ENCODE measurements around the gene KATNIP.
A peak's percentile ranks its signal among the peaks of the same experiment; 100 is the strongest.

KATNIP gene

DNA sequence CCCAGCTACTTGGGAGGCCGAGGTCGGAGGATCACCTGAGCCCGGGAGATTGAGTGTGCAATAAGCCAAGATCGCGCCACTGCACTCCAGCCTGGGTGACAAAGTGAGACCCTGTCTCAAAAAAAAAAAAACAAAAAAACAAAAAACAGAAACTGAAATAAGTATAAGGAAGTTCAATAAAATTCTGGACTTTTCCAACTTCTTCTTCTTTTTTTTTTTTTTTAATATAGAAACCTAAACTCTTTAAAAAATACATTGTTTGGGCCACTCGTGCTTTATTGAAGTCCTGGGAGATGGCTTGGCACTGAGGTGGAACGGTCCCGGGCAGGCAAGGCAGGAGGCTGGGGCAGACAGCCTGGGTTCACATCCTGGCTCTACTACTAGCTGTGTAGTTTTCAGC, 36.8 kb downstream of the KATNIP start:
- DNase-seq, result no peak

DNA sequence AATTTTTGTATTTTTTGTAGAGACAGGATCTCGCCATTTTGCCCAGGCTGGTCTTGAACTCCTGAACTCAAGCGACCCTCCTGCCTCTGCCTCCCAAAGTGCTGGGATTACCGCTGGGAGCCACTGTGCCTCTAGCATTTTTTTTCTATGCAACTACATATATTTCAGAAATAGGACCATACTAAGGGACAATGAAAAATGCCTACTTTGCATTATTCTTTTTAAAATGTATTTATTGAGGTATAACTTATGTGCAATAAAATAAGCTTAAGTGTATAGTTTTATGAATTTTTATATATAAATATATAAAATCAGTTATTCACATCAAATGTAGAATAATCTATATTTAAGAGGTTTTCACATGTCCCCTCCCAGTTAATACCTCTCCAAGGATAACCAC, 38.1 kb downstream of the KATNIP start:
- no peak for DNase-seq

DNA sequence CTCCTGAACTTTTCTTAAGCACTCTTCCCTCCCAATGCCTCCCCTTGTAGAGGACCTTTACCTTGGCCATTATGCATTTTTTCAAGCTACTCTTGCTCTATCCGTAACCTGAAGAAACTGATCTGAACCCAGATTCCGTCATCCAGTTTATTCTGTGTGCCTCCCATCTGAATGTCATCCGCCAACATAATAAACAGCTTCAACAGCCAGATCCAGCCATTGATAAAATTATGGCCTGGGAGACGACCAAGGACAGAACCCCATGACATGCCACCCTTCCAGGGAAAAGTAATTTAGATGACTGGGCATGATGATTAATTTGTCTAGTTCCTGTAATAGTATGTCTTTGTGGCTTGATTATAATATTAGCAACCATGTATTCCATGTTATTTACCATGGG, 41.9 kb downstream of the KATNIP start:
- DNase-seq, result no peak

DNA sequence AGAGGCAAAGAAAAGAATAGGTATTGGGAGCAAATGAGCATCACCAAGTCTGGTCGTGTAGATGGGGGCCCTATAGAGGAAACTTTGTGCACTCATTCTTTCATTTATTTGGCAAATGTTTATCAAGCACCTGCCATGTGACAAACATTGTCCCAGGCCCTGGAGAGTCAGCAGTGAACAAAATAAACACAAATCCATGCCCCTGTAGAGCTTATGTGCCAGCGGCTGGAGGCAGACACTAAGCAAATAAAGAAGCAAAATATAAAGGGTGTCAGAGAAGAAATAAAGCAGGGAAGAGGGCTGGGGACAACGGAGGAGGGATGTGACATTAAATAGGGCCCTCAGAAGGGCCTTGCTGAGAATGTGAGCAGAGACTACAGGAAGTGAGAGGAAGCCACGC, 45.5 kb downstream of the KATNIP start:
- DNase-seq, result peak; percentile 56

DNA sequence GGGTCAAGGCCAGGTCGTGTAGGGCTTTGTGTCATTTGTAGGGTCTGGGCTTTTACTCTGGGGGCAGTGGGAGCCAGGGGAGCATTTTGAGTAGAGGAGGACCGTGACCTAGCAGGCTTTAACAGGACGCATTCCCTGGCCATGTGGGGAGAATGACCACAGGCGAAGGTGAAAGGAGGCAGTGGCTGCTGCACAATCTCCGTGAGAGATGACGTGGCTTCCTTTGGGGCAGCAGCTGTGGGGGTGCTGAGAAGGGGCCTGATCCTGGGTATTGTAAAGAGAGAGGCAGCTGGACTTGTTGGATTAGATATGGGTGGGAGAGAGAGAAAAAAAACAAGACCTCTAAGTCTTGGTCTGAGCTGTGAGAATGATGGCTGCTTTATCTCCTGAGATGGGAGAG, 46.0 kb downstream of the KATNIP start:
- DNase-seq, result no peak

DNA sequence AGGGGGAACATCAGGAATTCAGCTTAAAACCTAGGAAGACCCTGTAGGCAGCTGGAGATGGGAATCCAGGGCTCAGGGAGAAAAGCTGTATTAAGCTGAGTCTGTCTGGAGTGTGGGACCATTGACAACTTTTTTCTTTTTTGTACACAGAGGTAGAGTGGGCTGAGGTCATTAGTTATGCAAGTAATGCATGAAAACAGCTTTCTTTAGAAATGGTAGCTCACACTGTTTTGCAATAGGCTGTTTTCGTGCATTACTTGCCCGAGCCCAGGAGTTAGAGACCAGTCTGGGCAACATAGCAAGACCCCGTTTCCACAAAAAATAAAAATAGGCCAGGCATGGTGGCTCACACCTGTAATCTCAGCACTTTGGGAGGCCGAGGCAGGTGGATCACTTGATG, 46.5 kb downstream of the KATNIP start:
- no peak for DNase-seq

DNA sequence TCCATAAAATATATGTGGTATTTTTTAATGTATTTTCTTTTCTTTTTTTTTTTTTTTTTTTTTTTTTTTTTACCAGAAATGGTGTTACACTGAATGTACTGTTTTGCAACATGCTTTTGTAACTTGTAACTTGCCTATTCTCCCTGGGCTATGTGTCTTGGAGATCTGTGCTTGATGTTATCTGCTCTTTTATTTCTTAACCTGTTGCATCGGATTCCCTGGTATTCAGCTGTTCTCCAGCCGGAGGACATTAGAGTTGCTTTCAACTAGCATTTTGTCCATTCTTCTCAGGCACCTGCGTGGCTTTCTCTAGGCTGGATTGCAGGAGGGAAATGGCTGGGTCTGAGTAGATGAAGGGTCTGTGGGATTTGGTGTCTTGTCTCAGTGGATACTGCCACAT, 47.4 kb downstream of the KATNIP start:
- DNase-seq, result no peak

DNA sequence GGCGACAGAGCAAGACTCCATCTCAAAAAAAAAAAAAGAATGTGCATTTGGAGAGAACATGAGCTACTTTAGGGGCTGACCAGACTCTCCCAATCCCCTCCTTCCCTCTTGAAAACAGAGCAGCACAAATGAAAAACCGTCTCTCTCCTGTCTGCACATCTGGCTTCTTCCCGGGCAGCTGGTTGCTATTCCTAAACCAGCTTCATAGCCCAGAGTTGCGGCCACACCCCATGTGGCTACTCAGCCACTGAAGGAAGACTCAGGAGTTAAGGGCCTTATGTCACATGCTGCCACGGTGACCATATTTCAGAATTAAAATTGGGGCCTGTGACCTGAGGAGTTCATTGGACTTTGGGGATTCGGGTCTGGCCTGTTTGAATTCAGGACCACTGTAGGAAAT, 48.3 kb downstream of the KATNIP start:
- DNase-seq, result no peak

DNA sequence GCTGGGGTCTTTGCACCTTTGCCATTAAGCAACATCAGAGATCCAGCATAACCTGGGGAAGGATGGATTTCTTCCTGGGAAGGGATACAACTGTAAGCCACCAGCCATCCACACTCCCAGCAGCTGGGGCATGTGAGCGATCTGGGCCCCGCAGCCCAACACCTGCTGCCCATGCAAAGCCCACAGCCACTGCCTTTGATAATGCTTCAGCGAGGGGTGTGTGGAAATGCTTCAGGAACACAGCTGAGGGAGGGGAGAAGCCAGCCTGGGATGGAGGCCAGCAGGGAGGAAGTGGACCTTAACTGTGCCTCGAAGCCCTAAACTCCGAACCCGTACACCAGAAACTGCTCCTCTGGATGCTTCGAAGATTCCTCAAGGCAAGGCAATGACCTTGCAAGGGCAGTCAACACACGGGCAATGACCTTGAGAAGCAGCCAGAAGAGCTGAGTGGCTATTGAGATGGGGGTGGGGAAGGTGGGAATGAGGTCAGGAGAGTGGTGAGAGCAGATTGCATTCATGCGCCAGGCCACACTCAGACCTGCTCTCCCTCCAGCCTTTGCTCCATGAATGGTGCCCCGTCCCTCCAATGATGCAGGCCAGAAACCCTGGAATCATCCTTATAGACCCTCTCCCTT, 49.1 kb downstream of the KATNIP start:
- DNase-seq, result no peak

DNA sequence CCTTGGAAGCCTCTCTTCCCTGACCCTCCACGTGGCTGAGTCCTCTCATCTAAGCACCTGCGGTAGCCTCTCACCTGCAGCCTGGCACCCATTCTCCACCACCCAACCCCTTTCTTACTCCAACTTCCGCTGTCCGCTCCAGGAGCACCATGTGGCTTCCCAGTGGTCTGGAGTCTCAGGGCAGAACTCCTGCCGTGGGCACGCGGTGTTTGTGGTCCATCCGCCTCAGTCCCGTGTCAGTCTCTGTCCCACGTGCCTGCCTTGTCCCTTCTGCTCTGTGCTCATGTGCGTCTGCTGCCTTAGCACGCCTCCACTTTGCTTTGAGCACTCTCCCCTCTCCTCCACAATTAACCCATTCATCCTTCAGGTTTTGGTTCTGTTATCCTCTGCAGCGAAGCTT, 49.7 kb downstream of the KATNIP start:
- no peak for DNase-seq
